Ishikawa (cell line): Measurements from ENCODE around the gene SEPHS1.
A peak's percentile ranks its signal among the peaks of the same experiment; 100 is the strongest.

Experiments used
- CEBPB ChIP-seq: IDR thresholded peaks from 2 replicates; pipeline ENCODE4 v1.6.1; 2012
- CREB1 ChIP-seq: IDR thresholded peaks from 2 replicates; pipeline ENCODE4 v1.6.1; 2012; ENCODE audit warnings: low read depth
- EGR1 ChIP-seq: IDR thresholded peaks from 2 replicates; pipeline ENCODE4 v1.6.1; 2012
- EP300 ChIP-seq: IDR thresholded peaks from 2 replicates; pipeline ENCODE4 v1.6.1; 2012; ENCODE audit warnings: borderline replicate concordance
- FOXM1 ChIP-seq: IDR thresholded peaks from 2 replicates; pipeline ENCODE4 v1.6.1; 2012; ENCODE audit warnings: low read depth, borderline replicate concordance
- NFIC ChIP-seq: IDR thresholded peaks from 2 replicates; pipeline ENCODE4 v1.6.1; 2012
- RAD21 ChIP-seq: IDR thresholded peaks from 2 replicates; pipeline ENCODE4 v1.6.1; 2012; ENCODE audit warnings: low read depth
- REST ChIP-seq: IDR thresholded peaks from 2 replicates; pipeline ENCODE4 v1.6.1; 2012; ENCODE audit warnings: low read depth, mild to moderate bottlenecking
- TAF1 ChIP-seq: IDR thresholded peaks from 2 replicates; pipeline ENCODE4 v1.6.1; 2012; ENCODE audit warnings: low read depth, mild to moderate bottlenecking
- TCF12 ChIP-seq: IDR thresholded peaks from 2 replicates; pipeline ENCODE4 v1.6.1; 2012; ENCODE audit warnings: low read depth
- TEAD4 ChIP-seq: IDR thresholded peaks from 2 replicates; pipeline ENCODE4 v1.6.1; 2012
- YY1 ChIP-seq: IDR thresholded peaks from 2 replicates; pipeline ENCODE4 v1.6.1; 2012; ENCODE audit warnings: low read depth
- ZBTB7A ChIP-seq: IDR thresholded peaks from 2 replicates; pipeline ENCODE4 v1.6.1; 2012; ENCODE audit warnings: low read depth
- TF ChIP-seq, protein P1 (sequence below): IDR thresholded peaks from 2 replicates; pipeline ENCODE4 v1.6.1; 2012
- TF ChIP-seq, protein P2 (sequence below): IDR thresholded peaks from 2 replicates; pipeline ENCODE4 v1.6.1; 2012

Gene SEPHS1

GRCh38 chr10:13390604-13391522 lies 42.8 kb upstream of the SEPHS1 start:
- no peak for TF ChIP-seq EGR1

GRCh38 chr10:13388478-13389230 lies 40.6 kb upstream of the SEPHS1 start:
- TF ChIP-seq TAF1 (no peak), CREB1 (no peak), NFIC (no peak), TCF12 (no peak), REST (no peak), YY1 (no peak), EP300 (no peak), TEAD4 (no peak), ZBTB7A (no peak), EGR1 (no peak), CEBPB (no peak), RAD21 (no peak), FOXM1 (no peak)
- TF ChIP-seq, protein P1, sequence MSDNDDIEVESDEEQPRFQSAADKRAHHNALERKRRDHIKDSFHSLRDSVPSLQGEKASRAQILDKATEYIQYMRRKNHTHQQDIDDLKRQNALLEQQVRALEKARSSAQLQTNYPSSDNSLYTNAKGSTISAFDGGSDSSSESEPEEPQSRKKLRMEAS, result no peak
- TF ChIP-seq, protein P2, sequence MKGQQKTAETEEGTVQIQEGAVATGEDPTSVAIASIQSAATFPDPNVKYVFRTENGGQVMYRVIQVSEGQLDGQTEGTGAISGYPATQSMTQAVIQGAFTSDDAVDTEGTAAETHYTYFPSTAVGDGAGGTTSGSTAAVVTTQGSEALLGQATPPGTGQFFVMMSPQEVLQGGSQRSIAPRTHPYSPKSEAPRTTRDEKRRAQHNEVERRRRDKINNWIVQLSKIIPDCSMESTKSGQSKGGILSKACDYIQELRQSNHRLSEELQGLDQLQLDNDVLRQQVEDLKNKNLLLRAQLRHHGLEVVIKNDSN, result no peak

DNA sequence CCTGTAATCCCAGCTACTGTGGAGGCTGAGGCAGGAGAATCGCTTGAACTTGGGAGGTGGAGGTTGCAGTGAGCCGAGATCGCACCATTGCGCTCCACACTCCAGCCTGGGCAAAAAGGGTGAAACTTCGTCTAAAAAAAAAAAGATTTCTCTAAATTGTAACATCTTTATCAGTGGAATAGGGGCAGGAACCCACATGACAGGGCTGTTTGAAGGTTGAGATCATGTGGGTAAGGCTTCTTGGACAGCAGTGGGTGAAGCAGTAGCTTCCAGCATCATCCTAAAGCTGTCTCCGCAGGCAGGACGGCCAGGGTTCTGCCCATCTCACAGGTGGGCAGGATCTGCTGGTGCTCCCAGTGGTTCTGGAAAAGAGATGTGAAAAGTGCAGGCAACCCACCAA lies 37.9 kb upstream of the SEPHS1 start:
- TF ChIP-seq YY1, result no peak
- no peak for TF ChIP-seq TCF12
- TF ChIP-seq CEBPB, result no peak
- TF ChIP-seq, protein P1, result no peak
- no peak for TF ChIP-seq EP300
- TF ChIP-seq TAF1, result no peak
- no peak for TF ChIP-seq NFIC
- no peak for TF ChIP-seq REST
- no peak for TF ChIP-seq ZBTB7A
- TF ChIP-seq CREB1, result no peak
- no peak for TF ChIP-seq RAD21
- no peak for TF ChIP-seq FOXM1
- TF ChIP-seq TEAD4, result no peak
- TF ChIP-seq EGR1, result no peak
- TF ChIP-seq, protein P2, result no peak

DNA sequence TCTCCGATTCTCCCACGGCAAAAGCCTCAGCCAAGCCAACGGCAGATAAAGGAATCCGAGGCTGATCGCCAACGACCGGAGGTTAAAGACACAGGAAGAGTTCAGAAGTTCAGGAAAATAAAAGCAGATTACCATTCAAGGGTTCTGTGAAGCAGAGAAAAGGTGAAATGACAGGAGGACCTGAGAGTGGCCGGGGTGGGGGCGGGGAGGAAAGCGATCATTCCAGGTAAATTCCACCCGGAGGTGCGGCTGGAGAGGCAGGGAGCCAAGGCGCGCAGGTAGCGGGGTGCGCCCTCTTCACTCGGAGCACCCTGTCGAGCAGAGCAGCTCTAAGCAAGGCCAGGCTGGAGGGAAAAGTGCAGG lies 35.3 kb upstream of the SEPHS1 start:
- TF ChIP-seq FOXM1 (no peak), RAD21 (peak; percentile 11; the same call in 1 of the 2 replicates), NFIC (peak; percentile 71), YY1 (0 out of 2 replicates have a peak, but pooled peaks have one; percentile 17), TCF12 (peak; percentile 70), TEAD4 (peak; percentile 94), EGR1 (no peak), CEBPB (no peak), ZBTB7A (no peak), EP300 (peak; percentile 56; the same call in 1 of the 2 replicates), TAF1 (no peak), CREB1 (no peak), REST (no peak)
- TF ChIP-seq, protein P2, result no peak
- TF ChIP-seq, protein P1, result peak; percentile 62; the same call in 1 of the 2 replicates
